ENCODE results near the gene CFAP221.

The CFAP221 gene

DNA sequence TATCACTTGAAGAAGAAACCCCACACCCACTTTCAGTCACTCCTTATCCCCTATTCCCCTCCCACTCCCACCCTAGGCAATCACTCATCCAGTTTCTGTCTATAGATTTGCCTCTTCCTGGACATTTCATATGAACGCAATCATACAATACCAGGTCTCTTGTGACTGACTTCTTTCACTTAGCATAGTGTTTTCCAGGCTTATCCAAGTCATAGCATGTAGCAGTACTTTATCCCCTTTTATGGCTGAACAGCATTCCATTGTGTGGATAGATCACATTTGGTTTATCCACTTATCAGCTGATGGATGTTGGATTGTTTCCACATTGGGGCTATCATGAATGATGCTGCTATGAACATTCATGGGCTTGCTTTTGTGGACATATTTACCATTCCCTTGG lies 6.6 kb downstream of the CFAP221 start:
- Histone ChIP-seq H3K4me3 (ENCODE audit: severe bottlenecking) (no peak overlapping the region), H3K4me1 (ENCODE audit: insufficient read depth, poor library complexity, severe bottlenecking) (no peaks in the 10 kb centered on the region), H3K27me3 (ENCODE audit: insufficient read depth, poor library complexity, severe bottlenecking) (no peaks in the 10 kb centered on the region), H3K36me3 (ENCODE audit: low read depth) (no peaks in the 10 kb centered on the region), H3K27ac (ENCODE audit: poor library complexity, severe bottlenecking) (no peak overlapping the region), H3K9me3 (ENCODE audit: severe bottlenecking) (no peaks in the 10 kb centered on the region)
- ATAC-seq (ENCODE audit: low read depth) (no peak), DNase-seq (ENCODE audit: low spot score) (no peak)
- TF ChIP-seq, protein P1, sequence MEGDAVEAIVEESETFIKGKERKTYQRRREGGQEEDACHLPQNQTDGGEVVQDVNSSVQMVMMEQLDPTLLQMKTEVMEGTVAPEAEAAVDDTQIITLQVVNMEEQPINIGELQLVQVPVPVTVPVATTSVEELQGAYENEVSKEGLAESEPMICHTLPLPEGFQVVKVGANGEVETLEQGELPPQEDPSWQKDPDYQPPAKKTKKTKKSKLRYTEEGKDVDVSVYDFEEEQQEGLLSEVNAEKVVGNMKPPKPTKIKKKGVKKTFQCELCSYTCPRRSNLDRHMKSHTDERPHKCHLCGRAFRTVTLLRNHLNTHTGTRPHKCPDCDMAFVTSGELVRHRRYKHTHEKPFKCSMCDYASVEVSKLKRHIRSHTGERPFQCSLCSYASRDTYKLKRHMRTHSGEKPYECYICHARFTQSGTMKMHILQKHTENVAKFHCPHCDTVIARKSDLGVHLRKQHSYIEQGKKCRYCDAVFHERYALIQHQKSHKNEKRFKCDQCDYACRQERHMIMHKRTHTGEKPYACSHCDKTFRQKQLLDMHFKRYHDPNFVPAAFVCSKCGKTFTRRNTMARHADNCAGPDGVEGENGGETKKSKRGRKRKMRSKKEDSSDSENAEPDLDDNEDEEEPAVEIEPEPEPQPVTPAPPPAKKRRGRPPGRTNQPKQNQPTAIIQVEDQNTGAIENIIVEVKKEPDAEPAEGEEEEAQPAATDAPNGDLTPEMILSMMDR (IDR thresholded peaks at IDR 0.05; ENCODE audit: poor library complexity, severe bottlenecking), result no peak

DNA sequence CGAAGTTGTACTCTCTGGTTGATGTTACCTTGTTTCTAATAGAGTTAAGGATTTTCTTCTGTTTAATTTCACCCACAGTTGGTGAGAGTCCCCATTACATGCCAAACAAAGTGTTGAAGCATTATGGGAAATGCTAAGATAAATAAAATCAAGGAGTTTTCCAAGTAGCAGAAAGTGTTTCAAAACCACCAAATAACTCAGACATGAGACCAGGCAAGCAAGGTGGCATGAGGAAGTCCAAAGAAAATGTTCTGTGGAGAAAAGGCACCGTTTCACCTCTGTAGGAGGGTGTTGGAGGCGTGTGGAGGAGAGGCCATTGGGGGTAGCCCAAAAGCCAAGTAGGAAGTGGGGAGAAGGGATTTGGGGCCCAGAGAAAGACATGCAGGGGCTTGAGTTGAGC lies 8.7 kb downstream of the CFAP221 start:
- no peak overlapping the region for H3K27ac ChIP-seq (ENCODE audit: poor library complexity, severe bottlenecking)
- TF ChIP-seq, protein P1 (IDR thresholded peaks at IDR 0.05; ENCODE audit: poor library complexity, severe bottlenecking), result no peak
- H3K4me1 ChIP-seq (ENCODE audit: insufficient read depth, poor library complexity, severe bottlenecking), result no peaks in the 10 kb centered on the region
- H3K36me3 ChIP-seq (ENCODE audit: low read depth), result no peaks in the 10 kb centered on the region
- H3K9me3 ChIP-seq (ENCODE audit: severe bottlenecking), result no peaks in the 10 kb centered on the region
- no peaks in the 10 kb centered on the region for H3K27me3 ChIP-seq (ENCODE audit: insufficient read depth, poor library complexity, severe bottlenecking)
- no peak for ATAC-seq (ENCODE audit: low read depth)
- no peak overlapping the region for H3K4me3 ChIP-seq (ENCODE audit: severe bottlenecking)
- no peak for DNase-seq (ENCODE audit: low spot score)

DNA sequence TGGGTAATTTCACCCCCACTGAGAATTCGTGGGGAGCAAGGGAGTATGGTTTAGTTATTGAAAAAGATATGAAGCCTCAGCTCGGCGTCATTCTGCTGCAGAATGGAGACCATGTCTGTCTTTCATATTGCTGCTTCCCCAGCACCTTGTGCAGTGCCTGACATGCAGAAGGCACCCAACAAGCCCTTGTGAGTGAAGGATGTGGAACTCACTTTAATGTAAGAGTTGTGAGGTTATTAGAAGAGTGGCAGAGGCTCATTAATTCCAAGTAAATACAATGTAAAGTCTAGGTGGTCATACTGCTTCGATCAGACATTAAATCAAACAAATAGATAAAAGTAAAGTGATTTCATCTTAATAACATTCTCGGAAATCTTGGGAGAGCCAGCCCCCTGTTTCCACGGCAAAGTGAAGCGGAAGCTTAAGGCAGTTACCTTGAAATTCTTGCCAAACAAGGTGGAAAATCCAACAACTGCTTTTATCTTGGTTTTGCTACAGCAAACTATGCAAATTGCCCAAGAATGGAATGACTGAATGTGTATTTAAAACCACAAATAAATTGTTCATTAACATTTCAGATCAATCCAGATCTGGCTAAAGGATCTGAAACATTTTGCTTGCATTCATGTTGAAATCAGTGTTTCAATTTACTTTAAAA lies 9.6 kb downstream of the CFAP221 start:
- Histone ChIP-seq H3K4me1 (ENCODE audit: insufficient read depth, poor library complexity, severe bottlenecking) (no peaks in the 10 kb centered on the region), H3K9me3 (ENCODE audit: severe bottlenecking) (no peaks in the 10 kb centered on the region), H3K27me3 (ENCODE audit: insufficient read depth, poor library complexity, severe bottlenecking) (no peaks in the 10 kb centered on the region), H3K4me3 (ENCODE audit: severe bottlenecking) (no peak overlapping the region), H3K27ac (ENCODE audit: poor library complexity, severe bottlenecking) (no peak overlapping the region), H3K36me3 (ENCODE audit: low read depth) (no peaks in the 10 kb centered on the region)
- TF ChIP-seq, protein P1 (IDR thresholded peaks at IDR 0.05; ENCODE audit: poor library complexity, severe bottlenecking), result no peak
- ATAC-seq (ENCODE audit: low read depth) (no peak), DNase-seq (ENCODE audit: low spot score) (no peak)

GRCh38 chr2:119565481-119565880 lies 21.2 kb downstream of the CFAP221 start:
- ATAC-seq (ENCODE audit: low read depth), result no peak
- no peaks in the 10 kb centered on the region for H3K27me3 ChIP-seq (ENCODE audit: insufficient read depth, poor library complexity, severe bottlenecking)
- H3K36me3 ChIP-seq (ENCODE audit: low read depth), result no peaks in the 10 kb centered on the region
- no peak for DNase-seq (ENCODE audit: low spot score)
- H3K27ac ChIP-seq (ENCODE audit: poor library complexity, severe bottlenecking), result no peak overlapping the region
- H3K4me3 ChIP-seq (ENCODE audit: severe bottlenecking), result no peak overlapping the region
- TF ChIP-seq, protein P1 (IDR thresholded peaks at IDR 0.05; ENCODE audit: poor library complexity, severe bottlenecking), result no peak
- no peaks in the 10 kb centered on the region for H3K4me1 ChIP-seq (ENCODE audit: insufficient read depth, poor library complexity, severe bottlenecking)
- H3K9me3 ChIP-seq (ENCODE audit: severe bottlenecking), result no peaks in the 10 kb centered on the region

DNA sequence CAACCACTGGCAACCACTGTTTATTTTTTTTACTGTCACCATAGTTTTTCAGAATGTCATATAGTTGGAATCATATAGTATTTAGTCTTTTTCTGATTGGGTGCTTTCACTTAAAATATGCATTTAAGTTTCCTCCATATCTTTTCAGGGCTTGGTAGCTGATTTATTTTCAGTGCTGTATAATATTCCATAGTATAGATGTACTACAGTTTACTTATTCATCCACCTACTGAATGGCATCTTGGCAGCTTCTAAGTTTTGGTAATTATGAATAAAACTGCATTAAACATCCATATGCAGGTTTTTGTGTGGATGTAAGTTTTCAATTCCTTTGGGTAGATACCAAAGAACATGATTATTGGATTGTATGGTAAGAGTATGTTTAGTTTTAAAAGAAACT lies 23.0 kb downstream of the CFAP221 start:
- TF ChIP-seq, protein P1 (IDR thresholded peaks at IDR 0.05; ENCODE audit: poor library complexity, severe bottlenecking), result no peak
- no peak for ATAC-seq (ENCODE audit: low read depth)

More for the DNA sequence above, 23.0 kb downstream of the CFAP221 start:
- H3K4me1 ChIP-seq (ENCODE audit: insufficient read depth, poor library complexity, severe bottlenecking), result no peaks in the 10 kb centered on the region
- no peaks in the 10 kb centered on the region for H3K27me3 ChIP-seq (ENCODE audit: insufficient read depth, poor library complexity, severe bottlenecking)
- no peak overlapping the region for H3K27ac ChIP-seq (ENCODE audit: poor library complexity, severe bottlenecking)
- H3K9me3 ChIP-seq (ENCODE audit: severe bottlenecking), result no peaks in the 10 kb centered on the region
- H3K4me3 ChIP-seq (ENCODE audit: severe bottlenecking), result no peak overlapping the region
- DNase-seq (ENCODE audit: low spot score), result no peak
- H3K36me3 ChIP-seq (ENCODE audit: low read depth), result no peaks in the 10 kb centered on the region
